Ovary (tissue), 3 donors: ENCODE results near the gene USP25.

ENCODE experiments used
- EP300 ChIP-seq: sonication (generic); formaldehyde crosslinking; IDR thresholded peaks from one replicate; pipeline ENCODE4 v1.6.1; 2017; ENCODE audit warnings: antibody characterized with exemption
- POLR2A ChIP-seq: fragments of 450-650 bp; IDR thresholded peaks from one replicate; pipeline ENCODE4 v1.6.1; 2017; ENCODE audit warnings: antibody characterized with exemption, mild to moderate bottlenecking, moderate library complexity
- TF ChIP-seq, protein P1 (sequence below), 3 donors: fragments of 450-650 bp in 2 of 3; fragments of 200-600 bp in 1 of 3; IDR thresholded peaks; one replicate each; pipeline versions ENCODE4 v1.5.1 to v1.8.0; 2016 to 2022; ENCODE audit warnings: antibody characterized with exemption in 3 of 3, mild to moderate bottlenecking in 1 of 3
- donor health status: DM: no; HTN: no; CAD: no.

DNA sequence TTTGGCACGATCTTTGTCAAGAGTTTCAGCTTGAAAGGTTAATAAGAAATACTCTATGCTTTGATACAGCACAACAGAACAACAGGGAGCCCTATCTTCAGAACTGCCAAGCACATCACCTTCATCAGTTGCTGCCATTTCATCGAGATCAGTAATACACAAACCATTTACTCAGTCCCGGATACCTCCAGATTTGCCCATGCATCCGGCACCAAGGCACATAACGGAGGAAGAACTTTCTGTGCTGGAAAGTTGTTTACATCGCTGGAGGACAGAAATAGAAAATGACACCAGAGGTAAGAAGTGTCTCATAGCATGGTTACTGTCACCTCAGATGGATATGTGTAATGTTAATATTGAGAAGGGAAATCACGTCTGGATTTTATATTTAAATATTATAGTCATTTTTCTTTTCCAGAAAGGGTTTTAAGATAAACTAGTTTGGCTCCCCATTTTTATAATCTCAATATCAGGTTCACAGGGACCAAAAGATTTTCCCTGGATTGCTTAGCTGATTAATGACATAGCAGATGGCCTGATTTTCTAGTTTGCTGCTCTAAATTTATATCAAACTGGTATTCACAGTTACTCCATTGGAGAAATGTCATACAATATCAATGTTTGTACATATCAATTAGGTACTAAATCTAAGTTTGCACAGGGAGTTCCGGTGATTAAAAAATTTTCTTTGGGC is 97.3 kb downstream of the USP25 start:
- TF ChIP-seq, protein P1, sequence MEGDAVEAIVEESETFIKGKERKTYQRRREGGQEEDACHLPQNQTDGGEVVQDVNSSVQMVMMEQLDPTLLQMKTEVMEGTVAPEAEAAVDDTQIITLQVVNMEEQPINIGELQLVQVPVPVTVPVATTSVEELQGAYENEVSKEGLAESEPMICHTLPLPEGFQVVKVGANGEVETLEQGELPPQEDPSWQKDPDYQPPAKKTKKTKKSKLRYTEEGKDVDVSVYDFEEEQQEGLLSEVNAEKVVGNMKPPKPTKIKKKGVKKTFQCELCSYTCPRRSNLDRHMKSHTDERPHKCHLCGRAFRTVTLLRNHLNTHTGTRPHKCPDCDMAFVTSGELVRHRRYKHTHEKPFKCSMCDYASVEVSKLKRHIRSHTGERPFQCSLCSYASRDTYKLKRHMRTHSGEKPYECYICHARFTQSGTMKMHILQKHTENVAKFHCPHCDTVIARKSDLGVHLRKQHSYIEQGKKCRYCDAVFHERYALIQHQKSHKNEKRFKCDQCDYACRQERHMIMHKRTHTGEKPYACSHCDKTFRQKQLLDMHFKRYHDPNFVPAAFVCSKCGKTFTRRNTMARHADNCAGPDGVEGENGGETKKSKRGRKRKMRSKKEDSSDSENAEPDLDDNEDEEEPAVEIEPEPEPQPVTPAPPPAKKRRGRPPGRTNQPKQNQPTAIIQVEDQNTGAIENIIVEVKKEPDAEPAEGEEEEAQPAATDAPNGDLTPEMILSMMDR (IDR thresholded peaks at IDR 0.05): no peak
- TF ChIP-seq EP300 (no peak), POLR2A (no peak)
